Tibial nerve (tissue), 4 donors: ENCODE results near the gene GRIK5.

ENCODE experiments used
- CTCF ChIP-seq, 5 experiments: fragments of 200-600 bp in 3 of 5; fragments of 450-650 bp in 2 of 5; sonication (generic) in 3 of 5; IDR thresholded peaks; one replicate each; pipeline ENCODE4 v1.5.1; 2016 to 2019; ENCODE audit warnings: antibody characterized with exemption in 5 of 5, mild to moderate bottlenecking in 3 of 5, moderate library complexity in 2 of 5
- EP300 ChIP-seq, 2 donors: sonication (generic); formaldehyde crosslinking; IDR thresholded peaks; one replicate each; pipeline ENCODE4 v1.6.1; 2017; ENCODE audit warnings: antibody characterized with exemption in 2 of 2, mild to moderate bottlenecking in 1 of 2

GRCh38 chr19:42005504-42005903 is 64.5 kb downstream of the GRIK5 start:
- no peak for TF ChIP-seq CTCF (IDR thresholded peaks at IDR 0.05)
- no peak for TF ChIP-seq EP300 (IDR thresholded peaks at IDR 0.05)
